Common myeloid progenitor, CD34-positive (primary cell): ENCODE results near the gene TRAK2.
"Not testable (repeated sequence)": the region's sequence is repeated elsewhere in the genome, so short reads cannot be mapped to it uniquely, and the experiment has no call there.

Source experiments
- CTCF ChIA-PET: fragments of 350-600 bp; sonication (Branson Sonifier 250); formaldehyde crosslinking; loops from one replicate; lab custom pipeline; 2021; ENCODE audit warnings: antibody characterized with exemption; lab: Charles Lee
- POLR2A ChIA-PET: fragments of 350-600 bp; sonication (Branson Sonifier 250); formaldehyde crosslinking; loops from one replicate; lab custom pipeline; 2021; ENCODE audit warnings: antibody characterized with exemption; lab: Charles Lee
- DNase-seq, 3 donors: peaks; one replicate each; pipeline versions ENCODE4 v3.0.0 to v3.0.0-alpha.2; 2013
- H3K27ac ChIP-seq, 2 experiments: 1 replicate in 1 of 2; 2 replicates in 1 of 2; pipeline ENCODE4 v1.7.0; 2013; ENCODE audit warnings: inconsistent platforms in 2 of 2, low read length in 2 of 2, mild to moderate bottlenecking in 2 of 2, low read depth in 1 of 2, moderate library complexity in 1 of 2; ENCODE audit not compliant: severe bottlenecking in 2 of 2, insufficient read depth in 1 of 2, poor library complexity in 1 of 2
- H3K27me3 ChIP-seq, 5 experiments: replicated peaks in 2 of 5; 1 replicate in 3 of 5; 2 replicates in 2 of 5; pipeline versions ENCODE4 v1.6.1 to v1.7.0; 2013; ENCODE audit warnings: low read length in 4 of 5, mild to moderate bottlenecking in 2 of 5, moderate library complexity in 2 of 5, inconsistent platforms in 1 of 5; ENCODE audit not compliant: insufficient read depth in 5 of 5, control insufficient read depth in 4 of 5
- H3K36me3 ChIP-seq, 4 experiments: 1 replicate in 2 of 4; 2 replicates in 2 of 4; pipeline versions ENCODE4 v1.6.1 to v1.7.0; 2013; ENCODE audit warnings: low read length in 3 of 4, control low read depth in 1 of 4, mild to moderate bottlenecking in 1 of 4; ENCODE audit not compliant: control insufficient read depth in 4 of 4, insufficient read depth in 4 of 4
- H3K4me1 ChIP-seq, 4 experiments: 1 replicate in 3 of 4; 2 replicates in 1 of 4; pipeline versions ENCODE4 v1.6.1 to v1.7.1; 2013; ENCODE audit warnings: low read length in 3 of 4, mild to moderate bottlenecking in 3 of 4, control low read depth in 1 of 4, inconsistent platforms in 1 of 4, moderate library complexity in 1 of 4; ENCODE audit not compliant: control insufficient read depth in 4 of 4, insufficient read depth in 4 of 4; ENCODE audit errors: control extremely low read depth in 1 of 4
- H3K4me3 ChIP-seq, 7 experiments: 1 replicate in 4 of 7; 2 replicates in 3 of 7; pipeline versions ENCODE4 v1.5.1 to v1.7.0; 2013; ENCODE audit warnings: mild to moderate bottlenecking in 7 of 7, low read length in 6 of 7, moderate library complexity in 6 of 7, inconsistent platforms in 2 of 7, low read depth in 2 of 7, control low read depth in 1 of 7; ENCODE audit not compliant: insufficient read depth in 4 of 7, control insufficient read depth in 1 of 7; ENCODE audit errors: extremely low read depth in 1 of 7
- H3K9me3 ChIP-seq, 5 experiments: 1 replicate in 4 of 5; 2 replicates in 1 of 5; pipeline versions ENCODE4 v1.6.1 to v1.7.1; 2013; ENCODE audit warnings: low read length in 4 of 5, mild to moderate bottlenecking in 2 of 5, inconsistent platforms in 1 of 5, low read depth in 1 of 5, moderate library complexity in 1 of 5; ENCODE audit not compliant: control insufficient read depth in 4 of 5, insufficient read depth in 2 of 5; ENCODE audit errors: control extremely low read depth in 1 of 5
- WGBS: methylation state at CpG from one replicate; pipeline ENCODE4 v1.1.5; 2013; ENCODE audit not compliant: insufficient coverage; 5-methylcytosine and 5-hydroxymethylcytosine counted together

TRAK2 gene

DNA sequence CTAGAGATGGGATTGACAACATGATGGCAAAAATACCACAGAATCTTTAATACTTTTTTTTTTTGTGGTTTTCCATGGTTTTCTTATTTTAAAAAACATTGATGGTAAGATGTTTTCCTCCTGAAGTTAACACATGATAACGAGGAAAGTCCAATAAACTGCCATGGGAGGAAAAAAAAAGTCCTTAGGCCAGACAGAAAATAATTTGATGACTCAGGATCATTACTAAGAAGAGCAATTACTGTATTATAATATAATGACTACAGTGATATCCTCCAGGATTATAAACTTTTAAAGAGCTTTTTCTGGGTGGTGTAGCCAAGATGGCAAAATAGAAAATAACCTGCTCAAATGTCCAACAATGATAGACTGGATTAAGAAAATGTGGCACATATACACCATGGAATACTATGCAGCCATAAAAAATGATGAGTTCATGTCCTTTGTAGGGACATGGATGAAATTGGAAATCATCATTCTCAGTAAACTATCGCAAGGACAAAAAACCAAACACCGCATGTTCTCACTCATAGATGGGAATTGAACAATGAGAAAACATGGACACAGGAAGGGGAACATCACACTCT is 11.8 kb downstream of the TRAK2 start:
- DNase-seq, POLR2A ChIA-PET, H3K4me3 ChIP-seq, H3K9me3 ChIP-seq, H3K27ac ChIP-seq, H3K27me3 ChIP-seq, H3K36me3 ChIP-seq, H3K4me1 ChIP-seq: not testable (repeated sequence)
- no CpG with 5 or more reads among the region's 3 CpGs for whole genome bisulfite sequencing
- CTCF ChIA-PET, result interaction anchor here (0.9 kb wide), 1 partner anchor 12 kb away, joined by 4 read pairs; the partner anchor contains the start of genes STRADB and TRAK2

DNA sequence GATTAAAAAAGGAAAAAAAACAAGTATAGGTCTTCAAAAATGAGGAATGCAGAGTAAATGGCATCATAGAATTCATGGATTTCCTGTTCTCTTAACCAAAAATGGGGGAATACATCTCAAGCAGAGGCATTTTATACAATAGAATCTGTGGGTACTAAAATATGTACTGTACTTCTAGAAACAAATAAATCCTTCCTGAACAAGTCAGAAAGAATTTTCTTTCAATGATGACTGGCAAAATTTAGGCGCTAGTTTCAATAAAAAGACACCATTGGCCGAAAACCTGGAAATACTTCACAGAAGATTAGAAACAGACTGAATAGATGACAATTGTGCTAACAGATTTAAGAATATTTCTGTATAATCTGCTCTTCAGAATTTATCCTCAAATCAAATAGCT is 15.1 kb downstream of the TRAK2 start:
- H3K4me1 ChIP-seq, result peaks cover 5 to 26% (median 15%) of the 10 kb centered on the region in 4 experiments
- H3K27ac ChIP-seq, result no peak overlapping the region
- POLR2A ChIA-PET, result no interaction called here
- WGBS, result no CpG with 5 or more reads among the region's 2 CpGs
- H3K4me3 ChIP-seq, result no peak overlapping the region
- H3K27me3 ChIP-seq, result no peaks in the 10 kb centered on the region
- peaks cover 0 to 3% (median 0%) of the 10 kb centered on the region in 4 experiments for H3K36me3 ChIP-seq
- H3K9me3 ChIP-seq, result no peaks in the 10 kb centered on the region
- DNase-seq, result no peak
- CTCF ChIA-PET, result interaction anchor here (1.0 to 2.5 kb wide), 3 partner anchors 9 to 11 kb away, joined by 3 to 9 read pairs (median 4); no protein-coding TSS in a partner anchor

DNA sequence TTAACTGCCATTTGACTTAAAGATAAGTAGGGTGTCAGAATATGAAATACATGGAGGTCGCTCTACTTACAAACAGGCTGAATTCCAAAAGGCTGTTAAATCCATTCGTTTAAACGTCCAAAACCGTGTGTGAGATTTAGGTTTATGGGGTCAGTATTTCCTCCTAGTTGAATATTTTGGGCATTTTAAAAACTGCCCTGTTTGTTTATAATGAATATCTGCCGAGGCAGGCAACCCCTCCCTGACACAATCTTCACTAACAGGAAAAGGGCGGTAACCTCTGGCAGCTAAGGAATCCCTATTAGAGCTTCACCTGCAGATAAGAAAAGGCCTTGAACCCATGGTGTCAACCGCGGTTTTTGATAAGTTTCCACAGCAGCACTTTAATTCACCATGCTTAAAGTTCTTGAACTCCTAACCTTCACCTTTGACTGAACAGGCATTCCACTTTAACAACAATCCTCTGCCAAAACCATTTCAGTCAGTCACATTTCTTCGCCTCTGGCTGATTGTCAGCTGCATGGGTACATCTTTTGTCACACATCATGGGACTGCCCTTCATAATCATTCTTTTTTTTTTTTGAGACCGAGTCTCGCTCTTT is 17.8 kb downstream of the TRAK2 start:
- DNase-seq, result peak in 1 of 3 donors; percentile 22
- 83% methylated on average over 5 of the region's 11 CpGs for WGBS
- Histone ChIP-seq H3K9me3 (no peaks in the 10 kb centered on the region), H3K4me1 (peaks cover 3 to 21% (median 12%) of the 10 kb centered on the region in 4 experiments), H3K4me3 (no peak overlapping the region), H3K27ac (peak overlapping the region in 1 of 2 experiments; percentile 21), H3K36me3 (peaks cover 0 to 3% (median 1%) of the 10 kb centered on the region in 4 experiments), H3K27me3 (no peaks in the 10 kb centered on the region)
- POLR2A ChIA-PET, result interaction anchor here (0.7 kb wide), 1 partner anchor 27 kb away, joined by 3 read pairs; no protein-coding TSS in a partner anchor
- CTCF ChIA-PET, result interaction anchor here (0.8 to 2.5 kb wide), 2 partner anchors 12 to 13 kb away, joined by 3 to 9 read pairs; no protein-coding TSS in a partner anchor

DNA sequence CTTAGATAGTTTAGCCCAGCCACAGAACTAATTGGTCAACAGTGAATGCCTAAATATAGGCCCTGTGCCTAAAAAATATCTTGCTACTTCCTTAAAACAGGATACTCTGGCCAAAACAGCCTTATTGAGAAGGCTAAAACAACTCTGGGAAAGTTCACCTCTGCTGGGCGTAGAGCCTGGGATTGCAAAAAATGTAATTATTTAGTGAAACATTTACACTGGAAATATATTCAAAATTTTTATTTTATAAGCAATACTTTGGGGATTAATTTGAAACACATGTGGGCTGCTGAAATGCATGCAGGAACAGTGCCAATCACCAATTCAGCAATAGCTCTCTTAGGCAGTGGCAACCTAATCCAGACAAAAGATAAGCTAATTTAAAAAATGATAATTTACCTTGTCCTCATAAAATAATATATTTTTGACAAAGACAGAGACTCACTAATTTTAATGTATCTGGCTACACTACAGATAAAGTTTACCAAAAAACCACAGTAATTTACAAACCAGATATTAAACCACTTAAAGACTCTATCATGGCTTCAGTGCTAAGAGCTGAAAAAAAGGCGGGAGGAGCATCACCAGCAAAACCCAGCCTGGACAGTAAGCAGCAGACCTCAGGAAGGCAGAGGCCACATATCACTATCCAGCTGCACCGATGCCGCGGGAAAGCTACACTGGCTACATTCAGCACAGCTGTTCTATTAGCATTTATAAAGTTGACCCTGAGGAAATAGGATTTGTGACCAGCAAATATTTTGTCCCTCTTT is 18.5 kb downstream of the TRAK2 start:
- Histone ChIP-seq H3K27ac (peak overlapping the region in 1 of 2 experiments; percentile 46), H3K27me3 (no peaks in the 10 kb centered on the region), H3K4me1 (peaks cover 3 to 21% (median 12%) of the 10 kb centered on the region in 4 experiments), H3K36me3 (peaks cover 0 to 3% (median 1%) of the 10 kb centered on the region in 4 experiments), H3K4me3 (no peak overlapping the region), H3K9me3 (no peaks in the 10 kb centered on the region)
- peak in 1 of 3 donors; percentile 30 for DNase-seq
- 83% methylated on average over 4 of the region's 5 CpGs for WGBS
- CTCF ChIA-PET, result interaction anchor here (0.8 kb wide), 1 partner anchor 13 kb away, joined by 3 read pairs; no protein-coding TSS in a partner anchor
- POLR2A ChIA-PET, result interaction anchor here (0.7 kb wide), 1 partner anchor 27 kb away, joined by 3 read pairs; no protein-coding TSS in a partner anchor

DNA sequence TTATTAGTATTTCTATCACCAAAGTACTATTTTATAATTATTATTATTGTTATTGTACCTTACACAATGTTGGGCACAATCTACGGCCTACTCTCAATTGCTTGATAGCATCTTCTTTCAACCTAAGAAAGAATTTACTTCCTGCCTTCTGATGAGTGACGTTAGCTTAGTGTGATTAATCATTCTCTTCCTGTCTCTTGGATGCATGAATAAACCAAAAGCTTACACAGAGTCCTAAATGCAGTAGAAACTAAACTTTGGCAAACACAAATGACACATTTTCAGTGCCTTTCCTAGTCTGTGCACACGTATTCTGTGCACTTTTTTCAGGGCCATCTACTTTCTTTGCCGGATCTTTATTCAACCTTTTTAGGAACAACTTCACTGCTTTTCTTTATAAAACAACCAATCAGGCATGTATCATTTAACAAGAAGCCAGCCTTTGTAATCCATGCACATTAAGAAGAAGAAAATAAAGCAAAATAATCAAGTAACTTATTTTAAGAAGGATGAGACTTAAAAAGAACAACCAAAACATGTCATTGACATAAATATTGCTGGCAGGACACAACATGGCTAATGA is 19.1 kb downstream of the TRAK2 start:
- Histone ChIP-seq H3K36me3 (peaks cover 0 to 3% (median 1%) of the 10 kb centered on the region in 4 experiments), H3K9me3 (no peaks in the 10 kb centered on the region), H3K27me3 (no peaks in the 10 kb centered on the region), H3K4me3 (peak overlapping the region in 2 of 7 experiments; percentile 2 to 29), H3K27ac (peak overlapping the region in 1 of 2 experiments; percentile 46), H3K4me1 (peaks cover 3 to 21% (median 12%) of the 10 kb centered on the region in 4 experiments)
- DNase-seq, result peak; percentile 40 to 79 (median 63)
- ChIA-PET POLR2A (interaction anchor here (0.6 kb wide), 1 partner anchor 83 kb away, joined by 3 read pairs; no protein-coding TSS in a partner anchor), CTCF (interaction anchor here (1.2 kb wide), 1 partner anchor 21 kb away, joined by 3 read pairs; no protein-coding TSS in a partner anchor)
- WGBS, result 18% methylated on average over 4 of the region's 4 CpGs

DNA sequence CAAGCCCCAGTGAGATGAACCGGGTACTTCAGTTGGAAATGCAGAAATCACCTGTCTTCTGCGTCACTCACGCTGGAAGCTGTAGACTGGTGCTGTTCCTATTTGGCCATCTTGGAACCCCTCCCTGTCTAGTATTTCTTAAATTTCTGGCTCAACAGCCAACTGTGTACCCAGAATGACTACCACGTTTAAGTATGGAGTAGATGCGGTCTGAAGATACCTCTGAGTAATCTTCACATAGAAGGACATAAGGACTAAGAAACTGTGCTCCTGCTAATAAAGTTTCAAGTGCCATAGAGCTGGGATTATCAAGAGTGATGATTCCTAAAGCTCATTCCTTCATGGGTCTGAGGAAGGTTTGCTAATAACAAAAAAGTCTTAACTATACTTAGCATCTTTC is 20.4 kb downstream of the TRAK2 start:
- POLR2A ChIA-PET, result no interaction called here
- Histone ChIP-seq H3K4me1 (peaks cover 3 to 21% (median 12%) of the 10 kb centered on the region in 4 experiments), H3K9me3 (no peaks in the 10 kb centered on the region), H3K36me3 (peaks cover 0 to 3% (median 1%) of the 10 kb centered on the region in 4 experiments), H3K27me3 (no peaks in the 10 kb centered on the region), H3K27ac (no peak overlapping the region), H3K4me3 (no peak overlapping the region)
- CTCF ChIA-PET, result interaction anchor here (1.2 to 1.7 kb wide), 3 partner anchors 10 to 22 kb away, joined by 3 to 5 read pairs (median 4); partner anchors contain the start of genes STRADB and TRAK2
- 100% methylated on average over 4 of the region's 5 CpGs for WGBS
- no peak for DNase-seq
